H1 (cell line): ENCODE data around the gene GPC6. TPM values are rescaled to one million over a fixed set of nuclear protein-coding genes. Genes with fewer than 3 reads are reported as not detected.

ENCODE experiments used
- CTCF ChIA-PET: fragments of 300-600 bp; sonication (Branson Sonifier 250); formaldehyde crosslinking; loops from one replicate; lab custom pipeline; 2021; ENCODE audit not compliant: partially characterized antibody; lab: Charles Lee
- POLR2A ChIA-PET: fragments of 300-600 bp; sonication (Branson Sonifier 250); formaldehyde crosslinking; loops from one replicate; lab custom pipeline; 2021; ENCODE audit warnings: inconsistent platforms; ENCODE audit not compliant: partially characterized antibody; lab: Charles Lee
- DNase-seq, 2 experiments: peaks; one replicate each; pipeline versions ENCODE4 v3.0.0 to v3.0.0-alpha.2; 2010 to 2022; ENCODE audit warnings: low spot score in 2 of 2, low read depth in 1 of 2, mixed read lengths in 1 of 2
- FAIRE-seq: peaks from 2 replicates; lab custom pipeline; 2011; peaks lifted over from hg19 to GRCh38; lab: Jason Lieb, UNC
- H2AFZ ChIP-seq: 2 replicates; pipeline ENCODE4 v1.8.1; 2012; ENCODE audit warnings: low read length, inconsistent platforms
- H2AK5ac ChIP-seq: 2 replicates; pipeline ENCODE4 v1.6.1; 2013; ENCODE audit warnings: low read depth, low read length
- H2BK120ac ChIP-seq: replicated peaks from 2 replicates; pipeline ENCODE3; 2013; ENCODE audit warnings: low read depth, low read length, inconsistent platforms
- H2BK12ac ChIP-seq: 2 replicates; pipeline ENCODE4 v1.6.1; 2013; ENCODE audit warnings: low read depth, low read length
- H2BK15ac ChIP-seq: 2 replicates; pipeline ENCODE4 v1.6.1; 2013; ENCODE audit warnings: low read length
- H2BK20ac ChIP-seq: 2 replicates; pipeline ENCODE4 v1.6.1; 2013; ENCODE audit warnings: low read length
- H2BK5ac ChIP-seq: 2 replicates; pipeline ENCODE4 v1.6.1; 2013; ENCODE audit warnings: low read depth, low read length
- H3K14ac ChIP-seq: 2 replicates; pipeline ENCODE4 v1.6.1; 2013; ENCODE audit warnings: inconsistent platforms; ENCODE audit not compliant: insufficient read length
- H3K18ac ChIP-seq: 2 replicates; pipeline ENCODE4 v1.6.1; 2013; ENCODE audit warnings: low read length; ENCODE audit errors: extremely low read depth
- H3K23ac ChIP-seq: 2 replicates; pipeline ENCODE4 v1.6.1; 2013; ENCODE audit warnings: inconsistent platforms; ENCODE audit not compliant: insufficient read length
- H3K23me2 ChIP-seq: 2 replicates; pipeline ENCODE4 v1.6.1; 2013; ENCODE audit warnings: low read depth, low read length
- H3K27ac ChIP-seq: 2 replicates; pipeline ENCODE4 v1.6.1; 2011; ENCODE audit warnings: low read depth, low read length, inconsistent platforms
- H3K27me3 ChIP-seq, 4 experiments: replicated peaks in 1 of 4; 1 replicate in 1 of 4; 2 replicates in 3 of 4; pipeline versions ENCODE4 v1.6.1 to v1.8.1; 2011 to 2013; ENCODE audit warnings: low read length in 3 of 4, mild to moderate bottlenecking in 3 of 4, inconsistent platforms in 2 of 4, mixed read lengths in 2 of 4, moderate library complexity in 1 of 4; ENCODE audit not compliant: control insufficient read depth in 3 of 4, insufficient read depth in 3 of 4; ENCODE audit errors: extremely low read depth in 1 of 4
- H3K36me3 ChIP-seq, 4 experiments: 2 replicates each; pipeline versions ENCODE4 v1.6.1 to v1.8.1; 2011 to 2013; ENCODE audit warnings: mild to moderate bottlenecking in 4 of 4, low read length in 3 of 4, moderate library complexity in 2 of 4, control low read depth in 1 of 4, inconsistent platforms in 1 of 4; ENCODE audit not compliant: insufficient read depth in 4 of 4, control insufficient read depth in 2 of 4
- H3K4ac ChIP-seq: replicated peaks from 2 replicates; pipeline ENCODE3; 2013; ENCODE audit warnings: low read length, low read depth, mixed read lengths, inconsistent platforms; ENCODE audit not compliant: insufficient read length
- H3K4me1 ChIP-seq, 4 experiments: replicated peaks in 1 of 4; 1 replicate in 1 of 4; 2 replicates in 3 of 4; pipeline versions ENCODE4 v1.6.1 to v1.8.1; 2011 to 2013; ENCODE audit warnings: low read length in 3 of 4, inconsistent platforms in 2 of 4, mixed read lengths in 1 of 4; ENCODE audit not compliant: insufficient read depth in 4 of 4, control insufficient read depth in 3 of 4
- H3K4me2 ChIP-seq, 2 experiments: 2 replicates each; pipeline versions ENCODE4 v1.6.1 to v1.8.1; 2011 to 2013; ENCODE audit warnings: low read depth in 2 of 2, low read length in 2 of 2, control low read depth in 1 of 2, inconsistent platforms in 1 of 2, mild to moderate bottlenecking in 1 of 2; ENCODE audit not compliant: insufficient read depth in 1 of 2
- H3K4me3 ChIP-seq, 4 experiments: fragments of 200-600, 300-600 bp in 1 of 4; sonication (generic), shearing (Covaris generic), sonication (Bioruptor Twin) in 1 of 4; 2 replicates each; pipeline versions ENCODE4 v1.5.1 to v1.8.1; 2011 to 2016; ENCODE audit warnings: low read length in 4 of 4, low read depth in 3 of 4, control low read depth in 2 of 4, inconsistent platforms in 2 of 4, mild to moderate bottlenecking in 2 of 4, mixed read lengths in 1 of 4, moderate library complexity in 1 of 4; ENCODE audit not compliant: insufficient read depth in 2 of 4; ENCODE audit errors: extremely low read depth in 1 of 4
- H3K56ac ChIP-seq: replicated peaks from 2 replicates; pipeline ENCODE3; 2013; ENCODE audit warnings: low read depth, mild to moderate bottlenecking, mixed read lengths, low read length, inconsistent platforms; ENCODE audit not compliant: insufficient read length
- H3K79me1 ChIP-seq: 2 replicates; pipeline ENCODE4 v1.6.1; 2013; ENCODE audit warnings: low read depth, low read length, control low read depth
- H3K79me2 ChIP-seq, 2 experiments: 2 replicates each; pipeline versions ENCODE4 v1.6.1 to v1.8.1; 2012 to 2013; ENCODE audit warnings: low read length in 2 of 2, mild to moderate bottlenecking in 2 of 2, inconsistent platforms in 1 of 2; ENCODE audit not compliant: insufficient read depth in 2 of 2, control insufficient read depth in 1 of 2
- H3K9ac ChIP-seq, 4 experiments: replicated peaks in 1 of 4; 1 replicate in 1 of 4; 2 replicates in 3 of 4; pipeline versions ENCODE4 v1.6.1 to v1.8.1; 2011 to 2013; ENCODE audit warnings: low read depth in 3 of 4, low read length in 3 of 4, control low read depth in 2 of 4, mild to moderate bottlenecking in 2 of 4, moderate library complexity in 2 of 4, inconsistent platforms in 1 of 4; ENCODE audit errors: extremely low read depth in 1 of 4
- H3K9me3 ChIP-seq, 2 experiments: 2 replicates each; pipeline versions ENCODE4 v1.6.1 to v1.8.1; 2012 to 2013; ENCODE audit warnings: mild to moderate bottlenecking in 2 of 2, moderate library complexity in 2 of 2, control low read depth in 1 of 2, inconsistent platforms in 1 of 2, low read depth in 1 of 2, low read length in 1 of 2, mixed read lengths in 1 of 2; ENCODE audit not compliant: insufficient read depth in 2 of 2
- H4K20me1 ChIP-seq, 2 experiments: replicated peaks in 1 of 2; 2 replicates each; pipeline versions ENCODE3 to v1.8.1; 2011 to 2013; ENCODE audit warnings: inconsistent platforms in 2 of 2, low read length in 2 of 2, mild to moderate bottlenecking in 1 of 2; ENCODE audit not compliant: insufficient read depth in 2 of 2, control insufficient read depth in 1 of 2
- H4K5ac ChIP-seq: 2 replicates; pipeline ENCODE4 v1.6.1; 2013; ENCODE audit warnings: low read length, low read depth, mixed read lengths, inconsistent platforms; ENCODE audit not compliant: insufficient read length
- H4K8ac ChIP-seq: 2 replicates; pipeline ENCODE4 v1.8.0; 2013; ENCODE audit warnings: mild to moderate bottlenecking, moderate library complexity, low read length, inconsistent platforms; ENCODE audit not compliant: insufficient read depth; ENCODE audit errors: extremely low read depth
- H4K91ac ChIP-seq: replicated peaks from 2 replicates; pipeline ENCODE3; 2013; ENCODE audit warnings: low read length, mixed read lengths, inconsistent platforms; ENCODE audit not compliant: insufficient read length
- CTBP2 ChIP-seq: IDR thresholded peaks from 2 replicates; pipeline ENCODE4 v1.7.0; 2011; ENCODE audit warnings: borderline replicate concordance, mild to moderate bottlenecking, moderate library complexity, mixed read lengths, low read length; ENCODE audit not compliant: insufficient read depth, insufficient read length
- polyA plus RNA-seq, 7 experiments: library from polyadenylated mRNA; depleted of rRNA in 3 of 7; stranded (reverse) in 5 of 7; unstranded in 2 of 7; fragments of >200 nt in 5 of 7; fragments of 200-250 nt in 2 of 7; gene quantifications; 1 replicate in 5 of 7; 2 replicates in 1 of 7; 4 replicates in 1 of 7; pipeline versions ENCODE4 v1.2.1 to v1.2.3, GENCODE V29; 2011 to 2013; ENCODE audit warnings: missing spikeins in 2 of 7, mixed read lengths in 2 of 7
- total RNA-seq: library from RNA; stranded (reverse); fragmentation: NEBNext Ultra II Directional; extraction: Animal tissue kit (Norgen Biotek cat#: 25700); gene quantifications from 2 replicates; pipeline ENCODE4 v1.2.1, GENCODE V29; 2021

GPC6 gene
- total and polyA plus RNA-seq, 2 of the 8 experiments (the other 6 are each of a cell fraction or from before 2014, with no cell fraction given) = 5.4 to 12.0 TPM

- Histone ChIP-seq H2BK15ac (no peak overlapping the region), H4K91ac (no peak overlapping the region), H3K14ac (no peak overlapping the region), H2BK5ac (no peak overlapping the region), H2BK120ac (no peak overlapping the region), H3K9me3 (peaks cover 0 to 16% of the 10 kb centered on the region in 2 experiments; a peak in 1 of 4 replicates), H2AFZ (no peak overlapping the region), H4K8ac (no peak overlapping the region), H3K4me3 (no peak overlapping the region), H3K23me2 (no peaks in the 10 kb centered on the region), H3K27me3 (no peaks in the 10 kb centered on the region), H3K18ac (no peak overlapping the region), H3K9ac (no peak overlapping the region), H3K23ac (no peak overlapping the region), H2BK20ac (no peak overlapping the region), H3K4ac (no peak overlapping the region), H4K5ac (no peak overlapping the region), H3K4me2 (no peak overlapping the region), H3K27ac (no peak overlapping the region), H3K79me2 (no peaks in the 10 kb centered on the region), H2AK5ac (no peak overlapping the region), H3K56ac (no peak overlapping the region), H3K79me1 (no peaks in the 10 kb centered on the region), H2BK12ac (no peak overlapping the region), H3K4me1 (no peaks in the 10 kb centered on the region), H3K36me3 (no peaks in the 10 kb centered on the region), H4K20me1 (no peaks in the 10 kb centered on the region)
- FAIRE-seq (no peak), DNase-seq (no peak)
- POLR2A ChIA-PET = no interaction called here
- CTCF ChIA-PET = no interaction called here
- no peak for TF ChIP-seq CTBP2
These were observed 490.0 kb downstream of the GPC6 start for GRCh38 chr13:93716623-93717022.
